HL-60 (cell line): ENCODE measurements around the gene MYO1B.

Experiments used
- CTCF ChIP-seq: IDR thresholded peaks from one replicate; pipeline ENCODE4 v1.5.1; 2011; ENCODE audit warnings: low read length, control low read depth, inconsistent platforms; ENCODE audit not compliant: insufficient read depth
- GABPA ChIP-seq: IDR thresholded peaks from 2 replicates; pipeline ENCODE4 v1.6.1; 2012; ENCODE audit warnings: low read depth
- POLR2AphosphoS5 ChIP-seq: IDR thresholded peaks from 2 replicates; pipeline ENCODE4 v1.6.1; 2012; ENCODE audit warnings: low read depth
- REST ChIP-seq: IDR thresholded peaks from 2 replicates; pipeline ENCODE4 v1.6.1; 2012; ENCODE audit warnings: low read depth; ENCODE audit not compliant: insufficient replicate concordance

- no peak for TF ChIP-seq CTCF
- no peak for TF ChIP-seq REST
- TF ChIP-seq POLR2AphosphoS5: no peak
- TF ChIP-seq GABPA: no peak
These were observed 66.0 kb downstream of the MYO1B start for GRCh38 chr2:191311156-191311555.
